Mucosa of stomach (tissue), 1 donor: Measurements from ENCODE around the gene TDP2.
"Not testable (repeated sequence)": the region's sequence is repeated elsewhere in the genome, so short reads cannot be mapped to it uniquely, and the experiment has no call there.

Source experiments
- H3K27me3 ChIP-seq: one replicate; pipeline ENCODE4 v1.7.0; 2013; ENCODE audit warnings: mild to moderate bottlenecking, low read length; ENCODE audit not compliant: control insufficient read depth, insufficient read depth
- H3K36me3 ChIP-seq: one replicate; pipeline ENCODE4 v1.7.0; 2013; ENCODE audit warnings: low read length; ENCODE audit not compliant: control insufficient read depth, insufficient read depth
- H3K4me1 ChIP-seq: one replicate; pipeline ENCODE4 v1.7.0; 2013; ENCODE audit warnings: mild to moderate bottlenecking, low read length; ENCODE audit not compliant: control insufficient read depth, insufficient read depth
- H3K4me3 ChIP-seq: one replicate; pipeline ENCODE4 v1.7.0; 2013; ENCODE audit warnings: low read length
- H3K9ac ChIP-seq: one replicate; pipeline ENCODE4 v1.7.0; 2013; ENCODE audit warnings: mild to moderate bottlenecking, low read length, moderate library complexity
- H3K9me3 ChIP-seq: one replicate; pipeline ENCODE4 v1.7.0; 2013; ENCODE audit warnings: mild to moderate bottlenecking, low read length, moderate library complexity; ENCODE audit not compliant: control insufficient read depth
- donor health status: Pancreatic carcinoma.

Gene TDP2

DNA sequence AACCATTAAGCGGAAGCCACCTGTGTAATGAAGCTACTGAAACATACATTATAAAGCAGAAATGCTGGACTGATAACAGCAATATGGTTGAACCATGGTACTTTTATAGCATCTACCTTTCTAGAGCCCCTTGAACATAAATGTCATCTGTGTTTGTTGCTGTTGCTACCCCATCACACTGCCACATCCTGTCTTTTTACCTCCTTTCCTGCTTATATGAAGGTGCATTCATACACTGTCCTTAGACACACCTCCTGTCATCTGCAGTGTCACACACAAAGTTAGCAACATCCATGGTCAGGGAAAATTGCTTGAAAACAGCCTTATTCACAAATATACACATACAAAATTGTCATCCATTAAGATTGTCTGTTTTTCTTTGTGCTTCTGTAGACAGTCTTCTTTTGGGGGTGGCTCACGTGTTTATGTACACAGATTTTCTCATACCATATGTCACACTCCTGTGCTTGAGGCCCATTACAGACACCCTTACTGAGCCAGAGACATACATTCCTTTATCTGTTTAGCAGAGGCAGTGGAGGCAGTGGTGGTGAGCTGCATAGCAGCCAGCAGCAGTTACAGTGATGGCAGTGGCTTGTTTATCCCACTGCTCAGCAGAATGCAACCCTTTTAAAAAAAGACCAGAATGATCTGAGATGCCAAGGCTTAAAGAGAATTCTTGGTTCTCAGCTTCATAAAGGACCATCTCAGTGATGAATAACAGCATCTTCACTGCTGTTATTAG lies 26.3 kb upstream of the TDP2 start:
- H3K9ac ChIP-seq = no peak overlapping the region
- no peaks in the 10 kb centered on the region for H3K27me3 ChIP-seq
- no peaks in the 10 kb centered on the region for H3K9me3 ChIP-seq
- no peaks in the 10 kb centered on the region for H3K36me3 ChIP-seq
- no peaks in the 10 kb centered on the region for H3K4me1 ChIP-seq
- no peak overlapping the region for H3K4me3 ChIP-seq

DNA sequence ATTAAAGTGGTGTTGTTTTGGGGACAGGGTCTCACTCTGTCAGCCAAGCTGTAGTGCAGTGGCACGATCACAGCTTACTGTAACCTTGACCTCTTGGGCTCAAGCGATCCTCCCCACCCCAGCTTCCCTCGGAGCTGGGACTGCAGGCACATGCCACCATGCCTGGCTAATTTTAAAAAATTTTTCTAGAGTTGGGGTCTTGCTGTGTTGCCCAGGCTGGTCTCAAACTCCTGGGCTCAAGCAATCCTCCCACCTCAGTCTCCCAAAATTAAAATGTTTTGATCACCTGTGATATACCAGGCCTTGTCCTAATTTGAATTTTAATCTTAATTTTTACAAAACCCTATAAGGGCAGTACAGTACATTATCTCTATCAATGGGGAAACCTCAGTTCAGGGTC lies 25.7 kb upstream of the TDP2 start:
- no peaks in the 10 kb centered on the region for H3K9me3 ChIP-seq
- no peaks in the 10 kb centered on the region for H3K27me3 ChIP-seq
- H3K9ac ChIP-seq = no peak overlapping the region
- no peak overlapping the region for H3K4me3 ChIP-seq
- H3K36me3 ChIP-seq = no peaks in the 10 kb centered on the region
- H3K4me1 ChIP-seq = no peaks in the 10 kb centered on the region

DNA sequence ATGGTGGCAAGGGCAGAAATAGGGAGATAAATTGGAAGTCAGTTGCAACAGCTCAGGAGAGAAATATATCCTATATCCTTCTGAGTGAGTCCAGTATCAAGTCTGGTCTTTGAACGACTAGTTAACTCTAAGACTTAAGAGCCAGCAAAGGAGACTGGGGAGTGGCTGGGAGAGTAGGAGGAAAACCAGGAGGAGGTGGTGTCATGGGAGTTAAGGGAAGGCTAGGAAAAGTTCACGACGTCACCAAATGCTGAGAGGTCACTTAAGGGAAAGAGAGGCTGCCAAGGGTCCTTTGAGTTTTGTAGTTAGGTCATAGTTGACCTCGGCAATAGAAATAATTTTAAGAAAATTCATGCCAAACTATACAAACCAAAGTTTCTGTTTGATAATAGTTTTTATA lies 25.3 kb upstream of the TDP2 start:
- Histone ChIP-seq H3K4me1 (no peaks in the 10 kb centered on the region), H3K4me3 (no peak overlapping the region), H3K36me3 (no peaks in the 10 kb centered on the region), H3K9ac (no peak overlapping the region), H3K27me3 (no peaks in the 10 kb centered on the region), H3K9me3 (no peaks in the 10 kb centered on the region)

DNA sequence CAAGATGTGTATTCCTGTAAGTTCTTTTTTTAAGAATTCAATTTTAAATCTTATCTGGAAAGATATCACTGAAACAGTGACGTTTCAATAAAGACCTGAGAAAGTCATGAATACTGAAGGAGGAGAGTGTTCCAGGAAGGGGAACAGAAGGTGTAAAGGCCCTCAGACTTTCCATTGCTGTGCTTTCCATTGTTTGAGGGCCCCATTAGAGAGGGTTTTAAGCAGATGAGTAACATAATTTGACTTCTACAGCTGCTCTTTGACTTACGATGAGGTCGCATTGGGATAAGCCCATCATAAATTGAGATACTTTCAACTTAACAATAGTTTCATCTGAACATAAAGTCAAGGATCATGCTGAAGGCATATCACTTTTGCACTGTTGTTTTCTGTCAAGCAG lies 24.9 kb upstream of the TDP2 start:
- H3K4me1 ChIP-seq = no peaks in the 10 kb centered on the region
- H3K9me3 ChIP-seq = no peaks in the 10 kb centered on the region
- no peaks in the 10 kb centered on the region for H3K36me3 ChIP-seq
- H3K9ac ChIP-seq = no peak overlapping the region
- H3K4me3 ChIP-seq = no peak overlapping the region
- no peaks in the 10 kb centered on the region for H3K27me3 ChIP-seq

DNA sequence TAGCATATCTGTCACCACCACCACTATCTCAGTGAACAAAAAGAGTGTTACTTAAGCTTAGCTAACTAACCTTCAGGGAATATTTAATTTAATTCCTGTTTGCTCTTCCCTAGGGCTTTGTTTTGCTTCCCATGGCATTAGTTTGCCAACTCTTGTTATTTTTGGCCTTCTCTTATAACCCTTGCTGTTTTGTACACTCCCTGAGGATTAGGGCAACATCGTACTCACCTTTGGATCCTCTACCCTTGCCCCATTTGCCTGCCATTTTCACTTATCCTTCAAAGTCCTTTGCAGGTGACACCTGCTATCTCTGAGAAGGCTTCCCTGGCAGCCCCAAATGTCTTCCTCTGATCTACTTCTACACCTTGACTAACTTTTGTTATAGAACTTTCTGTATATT lies 23.9 kb upstream of the TDP2 start:
- no peak overlapping the region for H3K9ac ChIP-seq
- H3K9me3 ChIP-seq = no peaks in the 10 kb centered on the region
- no peaks in the 10 kb centered on the region for H3K36me3 ChIP-seq
- H3K4me1 ChIP-seq = no peaks in the 10 kb centered on the region
- H3K4me3 ChIP-seq = no peak overlapping the region
- no peaks in the 10 kb centered on the region for H3K27me3 ChIP-seq

DNA sequence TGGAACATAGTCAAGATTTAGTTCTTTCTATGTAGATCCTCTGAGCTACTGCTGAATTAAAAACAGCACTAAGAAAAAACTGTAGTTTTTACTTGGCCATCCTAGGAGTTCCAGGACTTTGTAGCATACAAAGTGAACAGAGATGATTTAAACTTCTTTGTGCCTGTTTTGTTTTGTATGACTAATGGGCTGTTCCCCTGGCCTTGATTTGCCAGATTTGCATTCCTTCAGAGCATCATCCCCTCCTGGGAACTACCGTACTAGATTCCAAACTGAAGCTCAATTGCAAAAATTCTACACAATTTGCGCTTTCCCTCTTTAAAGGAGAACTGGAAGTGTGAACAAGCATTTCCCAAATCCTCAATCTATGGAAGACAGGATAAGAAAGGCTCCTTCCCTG lies 23.3 kb upstream of the TDP2 start:
- Histone ChIP-seq H3K4me1 (no peaks in the 10 kb centered on the region), H3K9me3 (no peaks in the 10 kb centered on the region), H3K4me3 (no peak overlapping the region), H3K9ac (no peak overlapping the region), H3K36me3 (no peaks in the 10 kb centered on the region), H3K27me3 (no peaks in the 10 kb centered on the region)

DNA sequence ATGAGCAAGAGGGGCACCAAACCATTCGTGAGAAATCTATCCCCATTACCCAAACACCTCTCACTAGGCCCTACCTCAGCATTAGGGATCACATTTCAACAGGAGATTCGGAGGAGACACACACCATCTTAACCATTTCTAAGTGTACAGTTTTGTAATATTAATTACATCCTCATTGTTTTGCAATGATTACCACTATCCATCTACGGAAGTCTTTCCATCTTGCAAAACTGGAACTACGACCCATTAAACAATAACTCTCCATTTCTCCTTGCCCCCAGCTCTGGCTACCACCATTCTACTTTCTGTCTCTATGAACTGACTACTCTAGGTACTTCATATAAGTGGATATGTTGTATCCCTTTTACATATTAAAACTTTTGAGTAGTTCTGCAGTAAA lies 20.2 kb upstream of the TDP2 start:
- Histone ChIP-seq H3K4me1 (no peaks in the 10 kb centered on the region), H3K9me3 (no peaks in the 10 kb centered on the region), H3K9ac (no peak overlapping the region), H3K27me3 (no peaks in the 10 kb centered on the region), H3K4me3 (no peak overlapping the region), H3K36me3 (no peaks in the 10 kb centered on the region)

DNA sequence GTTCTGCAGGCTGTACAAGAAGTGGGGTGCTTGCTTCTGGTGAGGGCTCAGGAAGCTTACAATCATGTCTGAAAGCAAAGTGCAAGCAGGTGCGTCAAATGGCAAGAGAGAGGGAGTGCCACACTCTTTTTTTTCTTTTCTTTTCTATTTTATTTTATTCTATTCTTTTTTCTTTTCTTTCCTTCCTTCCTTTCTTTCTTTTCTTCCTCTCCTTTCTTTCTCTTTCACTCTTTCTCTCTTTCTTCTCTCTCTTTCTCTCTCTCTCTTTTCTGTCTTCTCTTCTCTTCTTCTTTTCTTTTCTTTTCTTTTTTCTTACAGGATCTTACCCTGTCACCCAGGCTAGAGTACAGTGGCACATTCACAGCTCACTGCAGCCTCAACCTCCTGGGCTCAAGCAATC lies 19.7 kb upstream of the TDP2 start:
- Histone ChIP-seq H3K9ac (no peak overlapping the region), H3K36me3 (no peaks in the 10 kb centered on the region), H3K27me3 (no peaks in the 10 kb centered on the region), H3K4me3 (no peak overlapping the region), H3K4me1 (no peaks in the 10 kb centered on the region), H3K9me3 (no peaks in the 10 kb centered on the region)

DNA sequence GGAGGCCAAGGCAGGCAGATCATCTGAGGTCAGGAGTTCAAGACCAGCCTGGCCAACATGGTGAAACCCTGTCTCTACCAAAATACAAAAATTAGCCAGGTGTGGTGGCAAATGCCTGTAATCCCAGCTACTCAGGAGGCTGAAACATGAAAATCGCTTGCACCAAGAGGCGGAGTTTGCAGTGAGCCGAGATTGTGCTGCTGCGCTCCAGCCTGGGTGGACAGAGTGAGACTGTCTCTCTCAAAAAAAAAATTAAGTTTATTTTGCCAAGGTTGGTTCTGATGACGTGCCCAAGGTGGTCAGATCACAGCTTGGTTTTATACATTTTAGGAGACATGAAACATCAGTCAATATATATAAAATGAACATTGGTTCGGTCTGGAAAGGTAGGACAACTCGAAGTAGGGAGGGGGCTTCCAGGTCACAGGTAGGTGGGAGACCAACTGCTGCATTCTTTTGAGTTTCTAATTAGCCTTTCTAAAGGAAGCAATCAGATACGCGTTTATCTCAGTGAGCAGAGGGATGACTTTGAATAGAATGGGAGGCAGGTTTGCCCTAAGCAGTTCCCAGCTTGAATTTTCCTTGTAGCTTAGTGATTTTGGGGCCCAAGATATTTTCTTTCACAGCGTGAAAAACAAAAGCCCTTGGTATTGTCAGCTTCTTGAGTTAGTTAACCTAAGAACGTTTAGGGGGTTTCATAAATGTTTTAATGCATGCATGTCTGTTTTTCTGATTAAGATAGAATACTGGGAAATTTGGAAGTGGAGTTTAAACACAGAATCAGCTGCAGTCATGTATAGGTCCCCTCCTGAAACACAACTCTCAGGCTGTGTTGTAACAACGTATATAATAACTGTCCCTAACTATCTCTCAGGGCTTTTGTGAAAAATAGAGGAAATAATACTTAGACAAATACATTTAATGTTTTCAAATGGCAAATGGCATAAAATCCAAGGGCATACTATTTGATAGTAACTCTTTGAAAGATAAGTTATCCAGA lies 16.9 kb upstream of the TDP2 start:
- no peak overlapping the region for H3K4me3 ChIP-seq
- no peaks in the 10 kb centered on the region for H3K27me3 ChIP-seq
- H3K36me3 ChIP-seq = no peaks in the 10 kb centered on the region
- H3K9me3 ChIP-seq = no peaks in the 10 kb centered on the region
- H3K4me1 ChIP-seq = no peaks in the 10 kb centered on the region
- H3K9ac ChIP-seq = no peak overlapping the region

DNA sequence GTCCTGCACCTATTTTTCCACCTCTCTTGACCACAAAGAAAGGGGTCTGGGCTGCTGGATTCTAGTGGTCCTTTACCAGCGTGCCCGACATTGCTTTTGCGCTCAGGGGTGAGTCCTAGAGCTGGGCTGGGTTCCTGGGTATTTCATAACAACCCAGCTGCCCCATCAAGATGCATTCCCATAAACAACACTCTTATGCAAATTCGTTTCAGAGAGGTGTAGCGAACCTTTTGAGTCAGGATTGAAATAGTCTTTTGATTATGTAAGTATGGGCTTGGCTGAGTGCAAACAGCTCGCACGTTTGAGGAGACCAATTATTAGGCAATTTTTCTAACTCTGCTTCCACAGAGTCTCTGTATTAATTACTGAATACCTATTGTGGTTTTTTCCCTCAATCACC lies 13.9 kb upstream of the TDP2 start:
- Histone ChIP-seq H3K4me3 (no peak overlapping the region), H3K36me3 (no peaks in the 10 kb centered on the region), H3K27me3 (no peaks in the 10 kb centered on the region), H3K4me1 (no peaks in the 10 kb centered on the region), H3K9ac (no peak overlapping the region), H3K9me3 (no peaks in the 10 kb centered on the region)

DNA sequence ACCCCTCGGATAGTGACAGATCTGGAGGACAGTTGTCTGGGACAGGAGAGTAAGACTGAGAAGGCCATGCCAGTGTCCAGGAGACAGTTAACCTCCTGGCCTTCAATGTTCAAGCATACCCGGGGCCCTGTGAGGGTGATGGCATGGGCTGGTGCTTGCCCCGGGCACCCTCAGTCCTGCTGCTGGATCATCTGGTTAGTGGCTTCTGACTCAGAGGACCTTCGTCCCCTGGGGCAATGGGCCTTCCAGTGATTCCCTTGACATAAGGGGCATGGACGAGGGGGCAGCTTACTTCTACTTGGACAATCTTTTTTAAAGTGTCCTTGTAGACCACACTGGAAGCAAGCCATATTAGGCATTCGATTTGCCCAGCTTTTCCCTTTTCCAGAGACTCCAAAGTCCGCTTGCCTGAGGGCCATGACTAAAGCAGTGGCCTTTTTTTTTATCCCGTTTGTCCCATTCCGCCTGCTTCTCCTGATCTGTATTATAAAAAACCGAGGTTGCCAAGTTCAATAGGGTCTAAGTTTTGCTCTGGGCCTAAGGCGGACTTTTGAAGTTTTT lies 12.2 kb upstream of the TDP2 start:
- H3K4me3 ChIP-seq, H3K27me3 ChIP-seq, H3K9me3 ChIP-seq, H3K9ac ChIP-seq, H3K4me1 ChIP-seq, H3K36me3 ChIP-seq: not testable (repeated sequence)

DNA sequence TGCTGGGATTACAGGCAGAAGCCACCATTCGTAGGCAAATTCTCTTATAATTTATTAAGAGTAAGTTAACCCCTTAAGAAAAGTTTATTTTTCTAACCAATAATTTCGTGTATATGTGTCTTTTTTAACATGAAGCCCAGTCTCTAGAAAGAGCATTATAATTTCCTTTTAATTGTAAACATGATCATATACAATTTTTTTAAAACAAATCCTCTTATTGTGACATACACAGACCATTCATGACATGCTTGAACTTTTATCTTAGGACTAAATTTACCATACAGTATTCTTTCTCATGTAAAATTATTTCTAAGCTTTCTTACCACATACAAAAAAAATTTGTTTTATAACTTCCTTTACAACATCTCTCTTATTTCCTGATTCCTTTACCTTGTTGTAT lies 6.9 kb upstream of the TDP2 start:
- no peaks in the 10 kb centered on the region for H3K27me3 ChIP-seq
- no peak overlapping the region for H3K4me3 ChIP-seq
- no peak overlapping the region for H3K9ac ChIP-seq
- H3K9me3 ChIP-seq = no peaks in the 10 kb centered on the region
- no peaks in the 10 kb centered on the region for H3K4me1 ChIP-seq
- H3K36me3 ChIP-seq = no peaks in the 10 kb centered on the region
